T-helper 22 cell (primary cell): ENCODE measurements around the gene PABPC1L.
"Not testable (repeated sequence)": the region's sequence is repeated elsewhere in the genome, so short reads cannot be mapped to it uniquely, and the experiment has no call there.

Experiments used
- DNase-seq: peaks from one replicate; pipeline ENCODE4 v3.0.0-alpha.2; 2020; ENCODE audit warnings: low read depth

PABPC1L gene

GRCh38 chr20:44909872-44910689 lies at the start of gene PABPC1L:
PABPC1L (plus strand) TSS chr20:44910060; CDS start chr20:44910144, 84 bp downstream.
- peak; percentile 73 for DNase-seq

- no peak for DNase-seq
These were observed 48.3 kb upstream of the PABPC1L start for GRCh38 chr20:44861531-44862006.

GRCh38 chr20:44862286-44862685 lies 47.6 kb upstream of the PABPC1L start:
- DNase-seq, result no peak

GRCh38 chr20:44863365-44864084 lies 46.3 kb upstream of the PABPC1L start:
- not testable (repeated sequence) for DNase-seq

- DNase-seq, result not testable (repeated sequence)
These were observed 45.4 kb upstream of the PABPC1L start for GRCh38 chr20:44864493-44864892.

- no peak for DNase-seq
These were observed 43.0 kb upstream of the PABPC1L start for GRCh38 chr20:44866703-44867335.

- no peak for DNase-seq
These were observed 40.4 kb upstream of the PABPC1L start for GRCh38 chr20:44869471-44869870.

- DNase-seq, result not testable (repeated sequence)
These were observed 27.5 kb upstream of the PABPC1L start for GRCh38 chr20:44882360-44882759.

- DNase-seq, result no peak
These were observed 26.5 kb upstream of the PABPC1L start for GRCh38 chr20:44883214-44883902.

- no peak for DNase-seq
These were observed 24.9 kb upstream of the PABPC1L start for GRCh38 chr20:44884907-44885391.

GRCh38 chr20:44885392-44886265 lies 24.2 kb upstream of the PABPC1L start, which contains the start of gene YWHAB:
YWHAB (plus strand) TSS chr20:44885705; CDS start chr20:44901534, 15,829 bp downstream.
- peak; percentile 95 for DNase-seq

- DNase-seq, result no peak
These were observed 23.6 kb upstream of the PABPC1L start for GRCh38 chr20:44886266-44886651.

GRCh38 chr20:44886828-44887227 lies 23.0 kb upstream of the PABPC1L start:
- no peak for DNase-seq

- no peak for DNase-seq
These were observed 22.4 kb upstream of the PABPC1L start for GRCh38 chr20:44887466-44887865.

GRCh38 chr20:44888226-44889103 lies 21.4 kb upstream of the PABPC1L start:
- no peak for DNase-seq

GRCh38 chr20:44891826-44892225 lies 18.0 kb upstream of the PABPC1L start:
- no peak for DNase-seq

- no peak for DNase-seq
These were observed 14.9 kb upstream of the PABPC1L start for GRCh38 chr20:44894959-44895358.

GRCh38 chr20:44896583-44896982 lies 13.3 kb upstream of the PABPC1L start:
- no peak for DNase-seq

- DNase-seq, result no peak
These were observed 12.7 kb upstream of the PABPC1L start for GRCh38 chr20:44897133-44897532.
